NCI-H345 treated with DMSO at 0.1 percent for 48 hours (cell line): ENCODE results near the gene TTC8.
A peak's percentile ranks its signal among the peaks of the same experiment; 100 is the strongest.

Experiments used
- DNase-seq: peaks from one replicate; lab custom pipeline; 2025; ENCODE audit not compliant: unreplicated experiment; lab: John Stamatoyannopoulos, UW

TTC8 gene

GRCh38 chr14:88864198-88864597 is 39.7 kb downstream of the TTC8 start:
- no peak for DNase-seq

- DNase-seq, result no peak
These were observed 41.9 kb downstream of the TTC8 start for GRCh38 chr14:88866305-88866704.

- DNase-seq, result peak; percentile 26
These were observed 44.2 kb downstream of the TTC8 start for GRCh38 chr14:88868558-88869159.

GRCh38 chr14:88870777-88871176 is 46.3 kb downstream of the TTC8 start:
- DNase-seq, result no peak

GRCh38 chr14:88871429-88871828 is 47.0 kb downstream of the TTC8 start:
- no peak for DNase-seq

GRCh38 chr14:88872976-88873375 is 48.5 kb downstream of the TTC8 start:
- DNase-seq, result no peak

- DNase-seq, result no peak
These were observed 52.7 kb downstream of the TTC8 start for GRCh38 chr14:88877192-88877591.

- no peak for DNase-seq
These were observed 54.6 kb downstream of the TTC8 start for GRCh38 chr14:88879022-88879421.

- no peak for DNase-seq
These were observed 57.8 kb downstream of the TTC8 start for GRCh38 chr14:88882236-88882635.

GRCh38 chr14:88895116-88895515 is 70.7 kb downstream of the TTC8 start:
- no peak for DNase-seq

GRCh38 chr14:88901189-88901588 is 76.7 kb downstream of the TTC8 start:
- DNase-seq, result no peak

- DNase-seq, result no peak
These were observed 77.5 kb downstream of the TTC8 start for GRCh38 chr14:88901991-88902390.

- DNase-seq, result no peak
These were observed 78.4 kb downstream of the TTC8 start for GRCh38 chr14:88902850-88903249.

- no peak for DNase-seq
These were observed 79.8 kb downstream of the TTC8 start for GRCh38 chr14:88904206-88904647.

- DNase-seq, result no peak
These were observed 80.4 kb downstream of the TTC8 start for GRCh38 chr14:88904864-88905263.

GRCh38 chr14:88908216-88908615 is 83.8 kb downstream of the TTC8 start:
- DNase-seq, result no peak

- DNase-seq, result no peak
These were observed 85.9 kb downstream of the TTC8 start for GRCh38 chr14:88910386-88910785.

- no peak for DNase-seq
These were observed 87.4 kb downstream of the TTC8 start for GRCh38 chr14:88911809-88912208.

GRCh38 chr14:88914956-88915355 is 90.5 kb downstream of the TTC8 start:
- DNase-seq, result no peak

- DNase-seq, result no peak
These were observed 95.1 kb downstream of the TTC8 start for GRCh38 chr14:88919502-88919901.
